AG09309 (cell line): ENCODE results near the gene DHX40.

Experiments
- DNase-seq: peaks from one replicate; pipeline ENCODE4 v3.0.0-alpha.2; 2010; ENCODE audit warnings: low read depth
- H3K4me3 ChIP-seq: 2 replicates; pipeline ENCODE4 v1.5.1; 2011; ENCODE audit warnings: mild to moderate bottlenecking, low read depth, low read length, moderate library complexity; ENCODE audit not compliant: control insufficient read depth
- TF ChIP-seq, protein P1 (sequence below): IDR thresholded peaks from 2 replicates; pipeline ENCODE4 v1.5.1; 2011; ENCODE audit warnings: mild to moderate bottlenecking, low read depth, low read length, inconsistent platforms; ENCODE audit not compliant: insufficient read depth, control insufficient read depth; ENCODE audit errors: missing control alignments

DHX40 gene

DNA sequence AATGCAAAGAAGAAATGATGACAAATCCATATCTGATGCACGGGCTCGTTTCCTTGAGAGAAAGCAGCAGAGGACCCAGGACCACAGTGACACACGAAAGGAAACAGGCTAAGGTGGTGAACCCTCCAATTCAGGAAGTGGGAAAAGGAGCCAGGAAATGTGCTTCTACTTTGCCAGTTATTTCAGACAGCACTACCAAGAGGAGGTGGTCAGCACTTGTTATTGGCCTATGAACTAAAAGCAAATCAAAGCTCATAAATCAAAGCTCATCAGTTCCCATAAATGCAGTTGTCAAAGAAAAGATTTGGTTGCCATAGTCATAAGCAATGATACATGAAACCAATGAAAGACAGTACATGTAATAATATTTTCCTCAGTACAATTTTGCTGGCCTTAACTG, 41.7 kb downstream of the DHX40 start:
- TF ChIP-seq, protein P1, sequence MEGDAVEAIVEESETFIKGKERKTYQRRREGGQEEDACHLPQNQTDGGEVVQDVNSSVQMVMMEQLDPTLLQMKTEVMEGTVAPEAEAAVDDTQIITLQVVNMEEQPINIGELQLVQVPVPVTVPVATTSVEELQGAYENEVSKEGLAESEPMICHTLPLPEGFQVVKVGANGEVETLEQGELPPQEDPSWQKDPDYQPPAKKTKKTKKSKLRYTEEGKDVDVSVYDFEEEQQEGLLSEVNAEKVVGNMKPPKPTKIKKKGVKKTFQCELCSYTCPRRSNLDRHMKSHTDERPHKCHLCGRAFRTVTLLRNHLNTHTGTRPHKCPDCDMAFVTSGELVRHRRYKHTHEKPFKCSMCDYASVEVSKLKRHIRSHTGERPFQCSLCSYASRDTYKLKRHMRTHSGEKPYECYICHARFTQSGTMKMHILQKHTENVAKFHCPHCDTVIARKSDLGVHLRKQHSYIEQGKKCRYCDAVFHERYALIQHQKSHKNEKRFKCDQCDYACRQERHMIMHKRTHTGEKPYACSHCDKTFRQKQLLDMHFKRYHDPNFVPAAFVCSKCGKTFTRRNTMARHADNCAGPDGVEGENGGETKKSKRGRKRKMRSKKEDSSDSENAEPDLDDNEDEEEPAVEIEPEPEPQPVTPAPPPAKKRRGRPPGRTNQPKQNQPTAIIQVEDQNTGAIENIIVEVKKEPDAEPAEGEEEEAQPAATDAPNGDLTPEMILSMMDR: no peak
- no peak for DNase-seq
- no peak overlapping the region for H3K4me3 ChIP-seq

DNA sequence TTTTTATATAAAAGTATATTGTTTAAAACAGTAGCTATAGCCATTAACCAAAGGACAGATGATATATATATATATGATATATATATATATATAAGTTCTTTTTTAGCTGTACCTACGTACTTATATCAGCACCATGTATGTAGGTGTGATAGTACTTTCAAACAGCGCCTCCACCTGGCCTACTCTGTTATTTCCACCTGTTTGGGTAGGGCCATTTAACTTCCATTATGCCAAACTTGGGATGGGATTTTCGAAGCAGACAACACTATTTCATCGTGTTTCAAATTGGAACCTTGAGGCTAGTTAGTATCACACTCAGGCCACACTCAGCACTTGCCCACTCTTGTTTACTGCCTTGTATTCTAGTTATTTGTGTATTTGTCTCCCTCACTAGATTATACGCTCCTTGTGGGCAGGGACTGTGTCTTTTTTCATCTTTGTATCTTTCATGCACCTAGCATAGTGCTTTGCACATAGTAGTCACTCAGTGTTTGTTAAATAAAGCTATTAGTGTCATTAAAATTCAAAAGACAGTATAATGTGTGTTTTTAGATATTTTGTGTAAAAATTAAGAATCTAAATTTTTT, 42.5 kb downstream of the DHX40 start:
- TF ChIP-seq, protein P1: no peak
- H3K4me3 ChIP-seq: no peak overlapping the region
- DNase-seq: no peak

DNA sequence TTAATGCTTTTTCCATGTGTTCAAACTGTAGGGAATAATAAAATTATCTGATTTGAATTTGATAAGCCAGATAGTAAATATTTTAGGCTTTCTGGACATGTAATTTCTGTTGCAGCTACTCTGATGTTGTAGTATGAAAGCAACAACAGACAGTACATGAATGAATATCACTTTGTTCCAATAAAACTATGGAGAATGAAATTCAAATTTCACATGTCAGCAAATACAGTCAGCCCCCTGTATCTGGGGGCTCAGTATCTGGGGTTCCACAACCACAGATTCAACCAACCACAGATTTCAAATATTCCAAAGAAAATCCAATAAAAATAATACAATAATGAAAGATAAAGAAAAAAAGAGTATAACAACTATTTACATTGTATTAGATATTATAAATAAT, 46.1 kb downstream of the DHX40 start:
- TF ChIP-seq, protein P1: no peak
- no peak overlapping the region for H3K4me3 ChIP-seq
- no peak for DNase-seq

DNA sequence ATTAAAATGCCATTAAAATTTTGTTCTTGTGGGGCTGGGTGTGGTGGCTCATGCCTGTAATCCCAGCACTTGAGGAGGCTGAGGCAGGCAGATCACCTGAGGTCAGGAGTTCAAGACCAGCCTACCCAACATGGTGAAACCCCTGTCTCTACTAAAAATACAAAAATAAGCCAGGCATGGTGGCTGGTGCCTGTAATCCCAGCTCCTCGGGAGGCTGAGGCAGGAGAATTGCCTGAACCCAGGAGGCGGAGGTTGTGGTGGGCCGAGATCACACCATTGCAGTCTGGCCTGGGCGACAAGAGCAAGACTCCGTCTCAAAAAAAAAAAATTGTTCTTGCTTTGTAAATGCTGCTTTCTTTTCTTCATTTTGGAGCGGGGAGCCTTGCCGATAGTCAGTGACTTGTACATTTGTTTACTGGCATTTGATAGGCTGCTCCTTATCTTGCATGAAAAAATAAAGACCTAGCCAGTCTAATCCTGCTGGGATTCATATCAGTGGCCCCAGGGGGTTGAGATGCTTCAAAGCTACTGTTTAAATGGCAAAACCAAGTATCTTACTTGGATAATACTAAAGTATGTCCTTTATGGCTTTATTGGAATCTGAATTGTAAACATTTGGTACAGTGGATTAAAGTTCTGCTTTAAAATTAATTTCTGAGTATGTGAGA, 51.0 kb downstream of the DHX40 start:
- TF ChIP-seq, protein P1: no peak
- no peak overlapping the region for H3K4me3 ChIP-seq
- no peak for DNase-seq

DNA sequence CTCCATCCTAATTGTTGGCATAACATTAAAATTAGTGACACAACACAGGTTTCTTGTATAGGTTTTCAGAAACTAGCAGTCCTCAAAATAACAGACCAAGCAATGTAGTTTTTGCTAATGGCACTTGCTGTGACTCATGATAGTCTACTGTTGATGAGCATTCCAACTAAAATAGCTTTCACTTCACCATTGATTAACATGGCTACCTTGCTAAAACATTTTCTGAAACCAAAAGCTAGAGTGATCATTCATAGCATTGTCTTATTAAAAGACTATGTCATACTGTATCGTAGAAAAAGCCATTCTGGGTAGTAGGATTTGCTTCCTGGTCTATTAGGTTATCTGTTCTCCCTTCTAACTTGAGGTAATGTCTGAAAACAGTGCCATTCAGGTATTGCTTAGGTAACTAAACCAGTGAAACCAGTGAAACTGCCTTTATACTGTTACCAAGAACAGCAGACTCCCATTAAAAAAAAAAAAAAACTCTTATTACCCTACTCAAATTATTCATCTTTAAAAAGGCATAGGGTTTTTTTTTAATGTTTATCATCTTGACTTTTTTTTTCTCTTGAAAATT, 51.8 kb downstream of the DHX40 start:
- TF ChIP-seq, protein P1: no peak
- no peak for DNase-seq
- H3K4me3 ChIP-seq: no peak overlapping the region

DNA sequence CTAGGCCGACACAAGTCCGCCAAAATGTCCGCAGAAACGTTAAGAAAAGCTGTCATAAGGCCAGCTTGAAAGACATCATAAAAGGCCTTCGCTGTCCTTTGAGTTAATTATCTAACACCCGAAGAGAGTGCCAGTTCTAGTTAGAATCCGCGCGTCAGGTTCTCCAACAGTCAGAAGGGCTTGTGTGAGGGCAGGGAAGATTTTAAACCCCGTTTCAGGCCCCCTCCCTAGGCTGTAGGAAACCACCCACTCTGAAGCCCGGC, 53.6 kb downstream of the DHX40 start:
- no peak for DNase-seq
- TF ChIP-seq, protein P1: no peak
- peak overlapping the region; percentile 97 for H3K4me3 ChIP-seq
